Spleen (tissue), 13 donors: Measurements from ENCODE around the gene ALDH1A1. TPM values are rescaled to one million over a fixed set of nuclear protein-coding genes. Genes with fewer than 3 reads are reported as not detected.

Experiments
- DNase-seq: peaks from one replicate; pipeline ENCODE4 v3.0.0-alpha.2; 2020
- H3K27ac ChIP-seq, 8 donors: fragments of 200-600 bp; sonication (generic) in 7 of 8; 1 replicate in 4 of 8; 2 replicates in 4 of 8; pipeline versions ENCODE4 v1.5.0 to v1.8.0; 2016 to 2021; ENCODE audit warnings: inconsistent platforms in 4 of 8, mild to moderate bottlenecking in 4 of 8, moderate library complexity in 1 of 8
- H3K27me3 ChIP-seq, 7 donors: fragments of 200-600 bp; sonication (generic) in 6 of 7; replicated peaks in 1 of 7; 1 replicate in 4 of 7; 2 replicates in 3 of 7; pipeline versions ENCODE4 v1.5.0 to v1.8.0; 2016 to 2021; ENCODE audit warnings: inconsistent platforms in 3 of 7, mild to moderate bottlenecking in 1 of 7
- H3K36me3 ChIP-seq, 6 donors: fragments of 200-600 bp; sonication (generic) in 5 of 6; 1 replicate in 4 of 6; 2 replicates in 2 of 6; pipeline versions ENCODE4 v1.5.0 to v1.8.0; 2016 to 2021; ENCODE audit warnings: inconsistent platforms in 2 of 6
- H3K4me1 ChIP-seq, 6 donors: fragments of 200-600 bp; sonication (generic) in 5 of 6; 1 replicate in 3 of 6; 2 replicates in 3 of 6; pipeline versions ENCODE4 v1.5.0 to v1.8.0; 2016 to 2021; ENCODE audit warnings: inconsistent platforms in 3 of 6
- H3K4me3 ChIP-seq, 8 donors: fragments of 200-600 bp; sonication (generic) in 7 of 8; 1 replicate in 4 of 8; 2 replicates in 4 of 8; pipeline versions ENCODE4 v1.5.0 to v1.8.0; 2016 to 2021; ENCODE audit warnings: inconsistent platforms in 4 of 8, mild to moderate bottlenecking in 4 of 8, moderate library complexity in 2 of 8
- H3K9me3 ChIP-seq, 8 donors: fragments of 200-600 bp; sonication (generic) in 7 of 8; 1 replicate in 4 of 8; 2 replicates in 4 of 8; pipeline versions ENCODE4 v1.5.0 to v1.8.0; 2016 to 2021; ENCODE audit warnings: inconsistent platforms in 4 of 8
- CTCF ChIP-seq, 11 experiments: fragments of 200-600 bp in 7 of 11; fragments of 450-650 bp in 4 of 11; sonication (generic) in 4 of 11; IDR thresholded peaks in 8 of 11; conservative IDR thresholded peaks in 3 of 11; 1 replicate in 7 of 11; 2 replicates in 4 of 11; pipeline versions ENCODE4 v1.4.0 to v1.8.0; 2016 to 2021; ENCODE audit warnings: antibody characterized with exemption in 11 of 11, inconsistent platforms in 4 of 11, mild to moderate bottlenecking in 1 of 11
- POLR2A ChIP-seq, 3 donors: fragments of 450-650 bp; IDR thresholded peaks; one replicate each; pipeline ENCODE4 v1.5.1; 2017; ENCODE audit warnings: antibody characterized with exemption in 3 of 3, mild to moderate bottlenecking in 1 of 3
- POLR2AphosphoS5 ChIP-seq, 3 donors: sonication (generic); formaldehyde crosslinking; IDR thresholded peaks; one replicate each; pipeline ENCODE4 v1.5.1; 2017; ENCODE audit warnings: antibody characterized with exemption in 3 of 3
- WGBS, 5 donors: extraction: QIAGEN DNeasy Blood & Tissue Kit in 3 of 5; methylation state at CpG; one replicate each; pipeline versions ENCODE4 v1.1.5 to v1.1.7; 2013 to 2018; 5-methylcytosine and 5-hydroxymethylcytosine counted together
- intact Hi-C: fragments of 100-400 bp; cut with DNase I; formaldehyde crosslinking; loops from one replicate; pipeline ENCODE4 v1.15.0; 2023; ENCODE audit warnings: low total_unique reads
- long read RNA-seq, 2 donors: transcript quantifications; one replicate each; lab custom pipeline, GENCODE V29; 2026
- polyA plus RNA-seq, 3 donors: library from polyadenylated mRNA; stranded (reverse); fragments of 200-250 nt; gene quantifications; one replicate each; pipeline ENCODE4 v1.2.1, GENCODE V29; 2013
- total RNA-seq, 7 donors: library from RNA; depleted of rRNA in 3 of 7; stranded (reverse); fragments of >200 nt in 3 of 7; fragmentation: NEBNext Ultra II Directional in 4 of 7; extraction: Animal tissue kit (Norgen Biotek cat#: 25700) in 4 of 7; gene quantifications; one replicate each; pipeline versions ENCODE4 v1.1.0 to v1.2.1, GENCODE V29; 2016 to 2021
- donor health status: healthy with polysubstance abuse.
- donor health status: DM: no; HTN: no; CAD: no; lungs with moderate emphysema.
- donor health status: DM: no; HTN: no; CAD: no.
- donor health status: Bipolar disorder and iron deficiency.
- donor health status: healthy.
- donor health status: DM: no; HTN: no; CAD: no.
- donor health status: DM: yes; HTN: yes; CAD: no.

The ALDH1A1 gene
- total RNA-seq (100 to 1,000 TPM in 2 of 7 donors, 10 to 100 TPM in 5; 55.7 to 129 (median 71.9) TPM), polyA plus RNA-seq (10 to 100 TPM; 19.1 to 63.4 (median 26.2) TPM)
- long read RNA-seq, donor 1, transcript ALDH1A1-201 (13 exons, 2,107 nt) = major isoform, 10 of 10 reads
- long read RNA-seq, donor 1, partial matches to known transcripts = 0 of 10 reads
- long read RNA-seq, donor 1, other reads (novel, unspliced or antisense) = 0 of 10 reads
- long read RNA-seq, donor 2, transcript ALDH1A1-201 (13 exons, 2,107 nt) = major isoform, 36 of 48 reads
- long read RNA-seq, donor 2, partial matches to known transcripts = 12 of 48 reads
- long read RNA-seq, donor 2, other reads (novel, unspliced or antisense) = 0 of 48 reads

- no peak for DNase-seq
- TF ChIP-seq POLR2A (IDR thresholded peaks at IDR 0.05) = peak in 1 of 3 donors; percentile 78
- no peak for TF ChIP-seq CTCF (IDR thresholded peaks at IDR 0.05 in 8 of 11, conservative IDR thresholded peaks at IDR 0.05 in 3 of 11)
- peak in 1 of 3 donors; percentile 64 for TF ChIP-seq POLR2AphosphoS5 (IDR thresholded peaks at IDR 0.05)
- peak within 1 kb of the TSS; percentile 44 to 87 (median 72) for H3K27ac ChIP-seq
- H3K27me3 ChIP-seq = peaks cover 0 to 5% (median 0%) of the 10 kb centered on the region in 7 donors
- peak within 1 kb of the TSS; percentile 9 to 65 (median 34) for H3K4me3 ChIP-seq
- no peaks in the 10 kb centered on the region for H3K36me3 ChIP-seq
- WGBS, 5 donors = 5 to 12% (median 5%) methylated on average over 9 of the region's 9 CpGs
- intact Hi-C loops = no loop called here
- peaks cover 0 to 4% (median 0%) of the 10 kb centered on the region in 8 donors for H3K9me3 ChIP-seq
- H3K4me1 ChIP-seq = peaks cover 0 to 69% (median 33%) of the 10 kb centered on the region in 6 donors
Observed at GRCh38 chr9:72952914-72953313, at the start of gene ALDH1A1. Gene ALDH1A1 (minus strand): TSS chr9:72953053. CDS start chr9:72953000, 53 bp downstream.

DNA sequence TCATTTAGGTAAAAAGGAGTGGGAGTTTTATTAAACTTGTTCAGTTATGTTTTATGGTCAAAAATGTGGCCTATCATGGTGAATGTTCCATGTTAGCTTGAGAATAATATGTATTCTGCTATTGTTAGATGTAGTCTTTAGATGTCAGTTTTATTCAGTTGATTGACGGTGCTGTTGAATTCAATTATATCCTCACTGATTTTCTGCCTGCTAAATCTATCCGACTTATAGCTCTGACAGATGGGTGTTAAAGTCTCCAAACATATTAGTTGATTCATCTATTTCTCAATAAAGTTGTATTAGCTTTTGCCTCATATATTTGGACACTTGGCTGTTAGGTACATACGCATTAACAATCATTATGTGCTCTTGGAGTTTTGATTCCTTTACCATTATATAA lies 49.0 kb upstream of the ALDH1A1 start:
- no peaks in the 10 kb centered on the region for H3K27me3 ChIP-seq
- 93 to 98% (median 97%) methylated on average over 3 of the region's 3 CpGs for WGBS, 5 donors
- no peaks in the 10 kb centered on the region for H3K9me3 ChIP-seq
- no peak overlapping the region for H3K27ac ChIP-seq
- intact Hi-C loops = no loop called here
- no peak for TF ChIP-seq POLR2A (IDR thresholded peaks at IDR 0.05)
- no peak for TF ChIP-seq CTCF (IDR thresholded peaks at IDR 0.05 in 8 of 11, conservative IDR thresholded peaks at IDR 0.05 in 3 of 11)
- TF ChIP-seq POLR2AphosphoS5 (IDR thresholded peaks at IDR 0.05) = no peak
- peaks cover 0 to 9% (median 3%) of the 10 kb centered on the region in 6 donors for H3K4me1 ChIP-seq
- no peak overlapping the region for H3K4me3 ChIP-seq
- no peak for DNase-seq
- H3K36me3 ChIP-seq = no peaks in the 10 kb centered on the region

DNA sequence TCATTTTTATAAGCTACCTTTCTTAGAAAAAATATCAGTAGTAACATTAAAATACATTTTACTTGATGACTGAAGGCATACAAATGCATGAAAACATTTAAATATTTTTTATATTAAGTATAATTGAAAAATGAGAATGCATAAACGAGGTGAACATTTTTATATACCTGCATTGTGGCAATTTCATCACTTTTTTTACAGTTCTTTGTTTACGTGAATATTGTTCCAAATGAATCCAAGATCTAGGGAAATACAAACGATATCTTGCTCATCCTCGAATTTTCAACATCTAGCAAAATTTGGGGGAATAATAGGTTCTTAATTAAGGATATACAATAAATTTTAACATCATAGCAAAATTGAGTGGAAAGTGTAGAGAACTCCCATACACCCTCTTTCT lies 45.5 kb upstream of the ALDH1A1 start:
- intact Hi-C loops = no loop called here
- DNase-seq = no peak

More for the DNA sequence above, 45.5 kb upstream of the ALDH1A1 start:
- Histone ChIP-seq H3K9me3 (no peaks in the 10 kb centered on the region), H3K27me3 (no peaks in the 10 kb centered on the region), H3K4me1 (peaks cover 0 to 11% (median 3%) of the 10 kb centered on the region in 6 donors), H3K4me3 (no peak overlapping the region), H3K27ac (no peak overlapping the region), H3K36me3 (no peaks in the 10 kb centered on the region)
- 80 to 91% (median 86%) methylated on average over 4 of the region's 4 CpGs for WGBS, 5 donors
- no peak for TF ChIP-seq CTCF (IDR thresholded peaks at IDR 0.05 in 8 of 11, conservative IDR thresholded peaks at IDR 0.05 in 3 of 11)
- no peak for TF ChIP-seq POLR2A (IDR thresholded peaks at IDR 0.05)
- TF ChIP-seq POLR2AphosphoS5 (IDR thresholded peaks at IDR 0.05) = no peak
